HCT116 (cell line): ENCODE results near the gene GRIK2.

Experiments
- CEBPB ChIP-seq: IDR thresholded peaks from 2 replicates; pipeline ENCODE4 v1.6.1; 2012; ENCODE audit warnings: low read depth
- CTCF ChIP-seq, 3 experiments: fragments of 200-600 bp in 1 of 3; sonication (generic) in 1 of 3; IDR thresholded peaks in 2 of 3; conservative IDR thresholded peaks in 1 of 3; 2 replicates each; pipeline ENCODE4 v1.5.1; 2012 to 2017; ENCODE audit warnings: low read depth in 2 of 3, low read length in 2 of 3, antibody characterized with exemption in 1 of 3, borderline replicate concordance in 1 of 3, control low read depth in 1 of 3, mild to moderate bottlenecking in 1 of 3, mixed read lengths in 1 of 3, mixed run types in 1 of 3, moderate library complexity in 1 of 3; ENCODE audit not compliant: insufficient read depth in 1 of 3
- FOSL1 ChIP-seq: IDR thresholded peaks from 2 replicates; pipeline ENCODE4 v1.6.1; 2012; ENCODE audit warnings: low read depth
- RAD21 ChIP-seq: IDR thresholded peaks from 2 replicates; pipeline ENCODE4 v1.6.1; 2012; ENCODE audit warnings: low read depth, mild to moderate bottlenecking
- REST ChIP-seq: IDR thresholded peaks from 2 replicates; pipeline ENCODE4 v1.6.1; 2012; ENCODE audit warnings: low read depth
- SRF ChIP-seq: IDR thresholded peaks from 2 replicates; pipeline ENCODE4 v1.6.1; 2012; ENCODE audit warnings: low read depth
- TCF7L2 ChIP-seq: IDR thresholded peaks from 2 replicates; pipeline ENCODE4 v1.7.0; 2011; ENCODE audit warnings: borderline replicate concordance, inconsistent platforms; ENCODE audit not compliant: insufficient read depth, insufficient read length; ENCODE audit errors: extremely low read depth

- TF ChIP-seq FOSL1 (no peak), CTCF (IDR thresholded peaks at IDR 0.05 in 2 of 3, conservative IDR thresholded peaks at IDR 0.05 in 1 of 3; ENCODE audit: borderline replicate concordance in 1 of 3, insufficient read depth in 1 of 3, low read depth in 2 of 3, low read length in 2 of 3) (no peak), TCF7L2 (no peak), SRF (no peak), RAD21 (no peak), CEBPB (no peak), REST (no peak)
Measured at GRCh38 chr6:101608703-101609102, 215.2 kb downstream of the GRIK2 start.
